HG02973 (cell line): Measurements from ENCODE around the gene FAM20A.

Source experiments
- ATAC-seq: cut with Tn5 transposase; IDR thresholded peaks from one replicate; pipeline ENCODE4 v1.9.1; 2021; ENCODE audit warnings: moderate library complexity; ENCODE audit not compliant: unreplicated experiment

FAM20A gene

GRCh38 chr17:68600931-68601564 is at the start of gene FAM20A:
Gene FAM20A, minus strand, starts transcription at chr17:68601367. Its CDS starts 701 bp downstream, at chr17:68600666.
- no peak for ATAC-seq

GRCh38 chr17:68649324-68649723 is 48.2 kb upstream of the FAM20A start:
- ATAC-seq, result no peak

GRCh38 chr17:68646626-68647526 is 45.7 kb upstream of the FAM20A start:
- ATAC-seq, result no peak

GRCh38 chr17:68642118-68642412 is 40.9 kb upstream of the FAM20A start:
- no peak for ATAC-seq

GRCh38 chr17:68641276-68642117 is 40.3 kb upstream of the FAM20A start:
- ATAC-seq, result no peak

GRCh38 chr17:68640242-68640989 is 39.2 kb upstream of the FAM20A start:
- ATAC-seq, result no peak

- ATAC-seq, result no peak
Observed at GRCh38 chr17:68634345-68634876, 33.2 kb upstream of the FAM20A start.

- no peak for ATAC-seq
Observed at GRCh38 chr17:68628576-68628957, 27.4 kb upstream of the FAM20A start.

GRCh38 chr17:68627956-68628575 is 26.9 kb upstream of the FAM20A start:
- ATAC-seq, result no peak

- no peak for ATAC-seq
Observed at GRCh38 chr17:68624381-68624780, 23.2 kb upstream of the FAM20A start.

- ATAC-seq, result no peak
Observed at GRCh38 chr17:68623811-68624210, 22.6 kb upstream of the FAM20A start.

GRCh38 chr17:68622423-68622822 is 21.3 kb upstream of the FAM20A start:
- no peak for ATAC-seq

GRCh38 chr17:68621065-68621464 is 19.9 kb upstream of the FAM20A start:
- no peak for ATAC-seq

- ATAC-seq, result no peak
Observed at GRCh38 chr17:68616334-68616733, 15.2 kb upstream of the FAM20A start.

- no peak for ATAC-seq
Observed at GRCh38 chr17:68614718-68615117, 13.6 kb upstream of the FAM20A start.

- ATAC-seq, result no peak
Observed at GRCh38 chr17:68613739-68614298, 12.7 kb upstream of the FAM20A start.

- no peak for ATAC-seq
Observed at GRCh38 chr17:68612923-68613292, 11.7 kb upstream of the FAM20A start.

GRCh38 chr17:68612209-68612922 is 11.2 kb upstream of the FAM20A start:
- ATAC-seq, result no peak
